Neural cell (in vitro differentiated cells): ENCODE data around the gene DESI2. TPM values are rescaled to one million over a fixed set of nuclear protein-coding genes. Genes with fewer than 3 reads are reported as not detected.

Experiments
- H2AFZ ChIP-seq: fragments of 200-600, 300-800 bp; sonication (generic), shearing (Covaris generic); 2 replicates; pipeline ENCODE4 v1.6.0; 2014; ENCODE audit warnings: low read depth, mild to moderate bottlenecking, antibody characterized with exemption, low read length, moderate library complexity
- H3F3A ChIP-seq: fragments of 200-600 bp; shearing (Covaris generic); 2 replicates; pipeline ENCODE4 v1.6.1; 2016; ENCODE audit warnings: mild to moderate bottlenecking, moderate library complexity, mixed read lengths, antibody characterized with exemption, low read length; ENCODE audit not compliant: insufficient read depth, poor library complexity, severe bottlenecking
- H3K27ac ChIP-seq: fragments of 200-600, 300-800 bp; sonication (generic), shearing (Covaris generic); 2 replicates; pipeline ENCODE4 v1.5.1; 2014; ENCODE audit warnings: mild to moderate bottlenecking, low read length, moderate library complexity
- H3K27me3 ChIP-seq: fragments of 300-800, 200-600 bp; sonication (generic), shearing (Covaris generic); 2 replicates; pipeline ENCODE4 v1.6.0; 2014; ENCODE audit warnings: mild to moderate bottlenecking, low read depth, low read length, moderate library complexity; ENCODE audit not compliant: insufficient read depth
- H3K36me3 ChIP-seq: fragments of 300-800, 200-600 bp; sonication (generic), shearing (Covaris generic); 2 replicates; pipeline ENCODE4 v1.5.1; 2014; ENCODE audit warnings: mild to moderate bottlenecking, antibody characterized with exemption, low read length, moderate library complexity; ENCODE audit not compliant: insufficient read depth
- H3K4me2 ChIP-seq: fragments of 300-800, 200-600 bp; sonication (generic), shearing (Covaris generic); 2 replicates; pipeline ENCODE4 v1.6.0; 2014; ENCODE audit warnings: mild to moderate bottlenecking, low read length
- H3K4me3 ChIP-seq: fragments of 300-800, 200-600 bp; sonication (generic), shearing (Covaris generic); 2 replicates; pipeline ENCODE4 v1.5.1; 2014; ENCODE audit warnings: mild to moderate bottlenecking, low read length, moderate library complexity
- H3K79me2 ChIP-seq: fragments of 200-600 bp; shearing (Covaris generic); replicated peaks from 2 replicates; pipeline ENCODE4 v1.6.0; 2014; ENCODE audit warnings: mild to moderate bottlenecking, low read length, moderate library complexity; ENCODE audit not compliant: insufficient read depth
- H3K9ac ChIP-seq: fragments of 300-800, 200-600 bp; sonication (generic), shearing (Covaris generic); 2 replicates; pipeline ENCODE4 v1.6.1; 2016; ENCODE audit warnings: mild to moderate bottlenecking, low read length, mixed read lengths
- H3K9me2 ChIP-seq: fragments of 200-600 bp; shearing (Covaris generic); 2 replicates; pipeline ENCODE4 v1.6.1; 2016; ENCODE audit warnings: mild to moderate bottlenecking, low read length, mixed read lengths; ENCODE audit not compliant: insufficient read depth
- H3K9me3 ChIP-seq: fragments of 200-600, 300-800 bp; sonication (generic), shearing (Covaris generic); 2 replicates; pipeline ENCODE4 v1.6.1; 2016; ENCODE audit warnings: mild to moderate bottlenecking, mixed run types, low read length, moderate library complexity, mixed read lengths
- H4K20me1 ChIP-seq: fragments of 200-600 bp; shearing (Covaris generic); 2 replicates; pipeline ENCODE4 v1.6.1; 2016; ENCODE audit warnings: mild to moderate bottlenecking, mixed run types; ENCODE audit not compliant: insufficient read depth
- CTCF ChIP-seq: fragments of 450-650 bp; IDR thresholded peaks from 2 replicates; pipeline ENCODE4 v1.5.1; 2014; ENCODE audit warnings: antibody characterized with exemption, mild to moderate bottlenecking, moderate library complexity; ENCODE audit not compliant: poor library complexity, severe bottlenecking
- EP300 ChIP-seq: fragments of 450-650 bp; conservative IDR thresholded peaks from 2 replicates; pipeline ENCODE4 v1.6.1; 2014; ENCODE audit warnings: antibody characterized with exemption, mild to moderate bottlenecking, moderate library complexity; ENCODE audit not compliant: poor library complexity, severe bottlenecking
- EZH2 ChIP-seq: fragments of 200-600, 300-800 bp; shearing (Covaris generic), sonication (generic); IDR thresholded peaks from 2 replicates; pipeline ENCODE4 v1.6.1; 2014; ENCODE audit warnings: antibody characterized with exemption, low read length, borderline replicate concordance, mild to moderate bottlenecking; ENCODE audit not compliant: insufficient read depth, poor library complexity, severe bottlenecking
- MXI1 ChIP-seq: fragments of 450-650 bp; conservative IDR thresholded peaks from 2 replicates; pipeline ENCODE4 v1.6.1; 2014; ENCODE audit warnings: antibody characterized with exemption, mild to moderate bottlenecking; ENCODE audit not compliant: poor library complexity, severe bottlenecking
- POLR2AphosphoS5 ChIP-seq: IDR thresholded peaks from 2 replicates; pipeline ENCODE4 v1.6.1; 2012
- RAD21 ChIP-seq: fragments of 450-650 bp; conservative IDR thresholded peaks from 2 replicates; pipeline ENCODE4 v1.6.1; 2014; ENCODE audit warnings: antibody characterized with exemption, mild to moderate bottlenecking, moderate library complexity
- REST ChIP-seq: IDR thresholded peaks from 2 replicates; pipeline ENCODE4 v1.6.1; 2012; ENCODE audit warnings: borderline replicate concordance
- SMC3 ChIP-seq: fragments of 450-650 bp; conservative IDR thresholded peaks from 2 replicates; pipeline ENCODE4 v1.6.1; 2014; ENCODE audit warnings: antibody characterized with exemption, mild to moderate bottlenecking, moderate library complexity; ENCODE audit not compliant: poor library complexity
- TAF1 ChIP-seq: IDR thresholded peaks from 2 replicates; pipeline ENCODE4 v1.6.1; 2012; ENCODE audit warnings: low read depth
- polyA plus RNA-seq: library from polyadenylated mRNA; depleted of rRNA; stranded (reverse); fragments of >200 nt; gene quantifications from 2 replicates; pipeline ENCODE4 v1.2.3, GENCODE V29; 2014

Gene DESI2
- polyA plus RNA-seq, 1 donor from 2014 or later, result 30.8 TPM

GRCh38 chr1:244675167-244675566, 22.2 kb downstream of the DESI2 start:
- no peaks in the 10 kb centered on the region for H3K9me2 ChIP-seq
- no peaks in the 10 kb centered on the region for H3K27me3 ChIP-seq
- H3K4me3 ChIP-seq, result no peak overlapping the region
- no peak overlapping the region for H3K27ac ChIP-seq
- no peak for TF ChIP-seq TAF1
- no peak for TF ChIP-seq EZH2
- no peak for TF ChIP-seq RAD21
- TF ChIP-seq POLR2AphosphoS5, result no peak
- TF ChIP-seq SMC3, result no peak
- TF ChIP-seq MXI1, result no peak
- no peak for TF ChIP-seq CTCF
- TF ChIP-seq REST, result no peak
- TF ChIP-seq EP300, result no peak
- no peak overlapping the region for H2AFZ ChIP-seq
- no peaks in the 10 kb centered on the region for H3K36me3 ChIP-seq
- H3F3A ChIP-seq, result no peaks in the 10 kb centered on the region
- H3K79me2 ChIP-seq, result no peaks in the 10 kb centered on the region
- no peak overlapping the region for H3K9ac ChIP-seq
- no peak overlapping the region for H3K4me2 ChIP-seq
- H4K20me1 ChIP-seq, result no peaks in the 10 kb centered on the region
- H3K9me3 ChIP-seq, result no peaks in the 10 kb centered on the region

- Histone ChIP-seq H3K4me2 (no peak overlapping the region), H3K4me3 (no peak overlapping the region), H3K36me3 (no peaks in the 10 kb centered on the region), H3K27ac (no peak overlapping the region), H3K9ac (no peak overlapping the region), H3K79me2 (no peaks in the 10 kb centered on the region), H3K9me2 (no peaks in the 10 kb centered on the region), H2AFZ (no peak overlapping the region), H3K27me3 (no peaks in the 10 kb centered on the region), H4K20me1 (no peaks in the 10 kb centered on the region), H3F3A (no peaks in the 10 kb centered on the region), H3K9me3 (no peaks in the 10 kb centered on the region)
- no peak for TF ChIP-seq POLR2AphosphoS5
- no peak for TF ChIP-seq MXI1
- TF ChIP-seq EP300, result no peak
- no peak for TF ChIP-seq TAF1
- no peak for TF ChIP-seq RAD21
- TF ChIP-seq REST, result no peak
- no peak for TF ChIP-seq SMC3
- no peak for TF ChIP-seq CTCF
- no peak for TF ChIP-seq EZH2
Observed at GRCh38 chr1:244678697-244679096, 25.8 kb downstream of the DESI2 start.
